Endothelial cell of umbilical vein (primary cell): Measurements from ENCODE around the gene GTF2H1. TPM values are rescaled to one million over a fixed set of nuclear protein-coding genes. Genes with fewer than 3 reads are reported as not detected.

Experiments
- BruUV-seq: library from RNA; stranded (reverse); fragments of 400-500 nt; replicated peaks from 2 replicates; lab custom pipeline; 2021; lab: Mats Ljungman, UMichigan
- CTCF ChIA-PET: fragments of 300-600, 350-600 bp; sonication (Branson Sonifier 250); formaldehyde crosslinking; loops from one replicate; lab custom pipeline; 2021; ENCODE audit warnings: antibody characterized with exemption, inconsistent platforms; lab: Charles Lee
- POLR2A ChIA-PET: fragments of 300-600, 350-600 bp; sonication (Branson Sonifier 250); formaldehyde crosslinking; loops from one replicate; lab custom pipeline; 2021; ENCODE audit warnings: antibody characterized with exemption, inconsistent platforms; lab: Charles Lee
- DNase-seq: peaks from one replicate; pipeline ENCODE4 v3.0.0-alpha.2; 2011; ENCODE audit warnings: low read depth, low spot score
- FAIRE-seq: peaks from 2 replicates; lab custom pipeline; 2011; peaks lifted over from hg19 to GRCh38; lab: Jason Lieb, UNC
- H2AFZ ChIP-seq: 2 replicates; pipeline ENCODE4 v1.6.0; 2012; ENCODE audit warnings: low read depth, low read length, control low read depth, inconsistent platforms
- H3K27ac ChIP-seq: 2 replicates; pipeline ENCODE4 v1.5.1; 2011; ENCODE audit warnings: low read depth, mild to moderate bottlenecking, control low read depth, low read length, moderate library complexity; ENCODE audit not compliant: insufficient read depth
- H3K27me3 ChIP-seq, 2 experiments: 2 replicates each; pipeline versions ENCODE4 v1.6.0 to v1.6.1; 2011; ENCODE audit warnings: low read length in 2 of 2, mixed read lengths in 1 of 2; ENCODE audit not compliant: control insufficient read depth in 2 of 2, insufficient read depth in 2 of 2
- H3K36me3 ChIP-seq, 2 experiments: 2 replicates in 1 of 2; 3 replicates in 1 of 2; pipeline ENCODE4 v1.5.1; 2011; ENCODE audit warnings: low read length in 2 of 2, mild to moderate bottlenecking in 1 of 2, moderate library complexity in 1 of 2; ENCODE audit not compliant: control insufficient read depth in 2 of 2, insufficient read depth in 2 of 2; ENCODE audit errors: extremely low read depth in 1 of 2
- H3K4me1 ChIP-seq: 3 replicates; pipeline ENCODE4 v1.5.1; 2011; ENCODE audit warnings: mild to moderate bottlenecking, low read length; ENCODE audit not compliant: control insufficient read depth, insufficient read depth; ENCODE audit errors: extremely low read depth
- H3K4me2 ChIP-seq: 2 replicates; pipeline ENCODE4 v1.6.1; 2011; ENCODE audit warnings: low read length, control low read depth, mixed read lengths; ENCODE audit not compliant: insufficient read depth
- H3K4me3 ChIP-seq, 3 experiments: fragments of 200-600 bp in 1 of 3; sonication (generic), shearing (Covaris generic) in 1 of 3; replicated peaks in 1 of 3; 2 replicates each; pipeline ENCODE4 v1.5.1; 2011 to 2016; ENCODE audit warnings: control low read depth in 3 of 3, low read length in 3 of 3, mild to moderate bottlenecking in 2 of 3, inconsistent platforms in 1 of 3, low read depth in 1 of 3, moderate library complexity in 1 of 3; ENCODE audit not compliant: insufficient read depth in 1 of 3
- H3K79me2 ChIP-seq: 2 replicates; pipeline ENCODE4 v1.6.0; 2012; ENCODE audit warnings: low read length, inconsistent platforms; ENCODE audit not compliant: control insufficient read depth, insufficient read depth
- H3K9ac ChIP-seq: replicated peaks from 2 replicates; pipeline ENCODE3; 2011; ENCODE audit warnings: low read length, control low read depth; ENCODE audit not compliant: insufficient read depth; ENCODE audit errors: extremely low read depth
- H3K9me1 ChIP-seq: replicated peaks from 3 replicates; pipeline ENCODE4 v1.6.0; 2011; ENCODE audit warnings: mild to moderate bottlenecking, low read length; ENCODE audit not compliant: control insufficient read depth, insufficient read depth; ENCODE audit errors: extremely low read depth
- H3K9me3 ChIP-seq: replicated peaks from 2 replicates; pipeline ENCODE4 v1.5.1; 2012; ENCODE audit warnings: low read length, inconsistent platforms; ENCODE audit not compliant: control insufficient read depth, insufficient read depth
- H4K20me1 ChIP-seq: replicated peaks from 2 replicates; pipeline ENCODE3; 2011; ENCODE audit warnings: mild to moderate bottlenecking, low read length; ENCODE audit not compliant: control insufficient read depth, insufficient read depth; ENCODE audit errors: extremely low read depth
- CTCF ChIP-seq, 2 donors: IDR thresholded peaks; 1 replicate in 1 of 2; 2 replicates in 1 of 2; pipeline ENCODE4 v1.5.1; 2011; ENCODE audit warnings: low read length in 2 of 2, mild to moderate bottlenecking in 2 of 2, moderate library complexity in 2 of 2, control low read depth in 1 of 2, inconsistent platforms in 1 of 2, low read depth in 1 of 2; ENCODE audit not compliant: insufficient read depth in 1 of 2; ENCODE audit errors: extremely low read depth in 1 of 2
- EZH2 ChIP-seq: IDR thresholded peaks from 2 replicates; pipeline ENCODE4 v1.6.1; 2012; ENCODE audit warnings: borderline replicate concordance, low read depth, mild to moderate bottlenecking, moderate library complexity, low read length, inconsistent platforms; ENCODE audit not compliant: severe bottlenecking
- GATA2 ChIP-seq: IDR thresholded peaks from 2 replicates; pipeline ENCODE4 v1.7.0; 2011; ENCODE audit warnings: low read depth, mild to moderate bottlenecking, moderate library complexity, mixed read lengths, low read length; ENCODE audit not compliant: insufficient read length, insufficient read depth
- MAX ChIP-seq: IDR thresholded peaks from 2 replicates; pipeline ENCODE4 v1.6.1; 2011; ENCODE audit not compliant: insufficient read depth, insufficient read length
- MYC ChIP-seq: IDR thresholded peaks from one replicate; pipeline ENCODE4 v1.6.1; 2011; ENCODE audit warnings: mild to moderate bottlenecking, low read depth, low read length
- POLR2A ChIP-seq: IDR thresholded peaks from 2 replicates; pipeline ENCODE4 v1.6.1; 2012; ENCODE audit warnings: low read depth, mild to moderate bottlenecking, control low read depth, low read length
- dilution Hi-C: fragments of 300-500 bp; cut with MboI; formaldehyde crosslinking; loops from one replicate; pipeline ENCODE4 v1.15.0; 2019; ENCODE audit warnings: low sequenced_read_pairs; ENCODE audit not compliant: extremely low pct_ligation_motif_present
- intact Hi-C: fragments of 100-400 bp; cut with micrococcal nuclease; formaldehyde crosslinking; loops from one replicate; pipeline ENCODE4 v1.10.0; 2022
- polyA plus RNA-seq, 4 experiments: library from polyadenylated mRNA; depleted of rRNA in 3 of 4; stranded (reverse) in 3 of 4; unstranded in 1 of 4; fragments of >200 nt; gene quantifications; 2 replicates each; pipeline versions ENCODE4 v1.2.1 to v1.2.3, GENCODE V29; 2011 to 2012; ENCODE audit warnings: missing spikeins in 1 of 4
- total RNA-seq: library from RNA; stranded (reverse); gene quantifications from 2 replicates; pipeline ENCODE4 v1.2.3, GENCODE V29; 2021

Gene GTF2H1
- total and polyA plus RNA-seq, 2 donors (not counting 3 experiments of a cell fraction or from before 2014, with no cell fraction given) = 15.7 to 47.7 TPM

DNA sequence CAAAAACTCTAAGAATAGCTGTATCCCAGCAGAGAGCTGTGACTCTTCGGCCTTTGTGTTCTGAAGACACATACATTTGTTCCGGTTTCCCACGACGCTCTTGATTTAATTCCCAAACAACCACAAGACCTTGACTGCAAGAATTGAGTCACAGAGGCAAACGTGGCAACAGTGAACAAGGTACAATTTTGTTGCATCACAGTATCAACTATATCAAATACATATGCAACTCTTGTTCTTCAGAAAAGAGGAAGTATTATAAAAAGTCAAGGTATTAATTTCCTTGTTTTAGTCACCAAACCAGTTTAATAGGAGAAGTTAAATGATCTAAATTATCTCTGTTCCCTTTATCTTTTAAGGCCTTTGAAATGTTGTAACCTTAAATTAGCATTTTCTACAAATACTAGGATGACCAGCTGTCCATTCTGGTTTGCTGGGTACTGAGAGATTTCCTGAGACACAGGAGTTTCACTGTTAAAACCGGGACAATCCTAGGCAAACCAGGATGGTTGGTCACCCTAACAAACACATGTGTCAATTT lies 11.5 kb upstream of the GTF2H1 start:
- Histone ChIP-seq H3K9ac (no peak overlapping the region), H3K27me3 (no peaks in the 10 kb centered on the region), H3K4me3 (no peak overlapping the region), H3K36me3 (peaks cover 0 to 5% of the 10 kb centered on the region in 2 experiments), H3K79me2 (peaks cover 2% of the 10 kb centered on the region), H3K9me3 (no peaks in the 10 kb centered on the region), H3K4me2 (no peak overlapping the region), H3K4me1 (no peaks in the 10 kb centered on the region), H2AFZ (no peak overlapping the region), H4K20me1 (no peaks in the 10 kb centered on the region), H3K9me1 (no peaks in the 10 kb centered on the region), H3K27ac (no peak overlapping the region)
- no TSS peak for BruUV-seq
- ChIA-PET POLR2A (no interaction called here), CTCF (interaction anchor here (0.6 kb wide), 1 partner anchor 118 kb away, joined by 3 read pairs; no protein-coding TSS in a partner anchor)
- intact Hi-C loops = no loop called here
- FAIRE-seq = no peak
- dilution Hi-C loops = no loop called here
- no peak for DNase-seq
- TF ChIP-seq EZH2 = no peak
- TF ChIP-seq POLR2A = no peak
- no peak for TF ChIP-seq MAX
- TF ChIP-seq CTCF (IDR thresholded peaks at IDR 0.05; ENCODE audit: extremely low read depth in 1 of 2, insufficient read depth in 1 of 2, low read depth in 1 of 2, low read length in 2 of 2) = no peak
- no peak for TF ChIP-seq MYC
- TF ChIP-seq GATA2 = no peak
